Measurements from ENCODE around the gene WARS2.
A peak's percentile ranks its signal among the peaks of the same experiment; 100 is the strongest.

GRCh38 chr1:119139857-119140176, 636 bp downstream of the WARS2 start:
- TF ChIP-seq EZH2phosphoT487 (IDR thresholded peaks at IDR 0.05; ENCODE audit: low read depth, severe bottlenecking, unreplicated experiment) (no peak), CTCF (IDR thresholded peaks at IDR 0.05; ENCODE audit: poor library complexity) (peak; percentile 9)

All from hepatocyte (in vitro differentiated cells).